Mucosa of stomach (tissue), 1 donor: ENCODE results near the gene HOXD10.

Experiments
- H3K27me3 ChIP-seq: one replicate; pipeline ENCODE4 v1.7.0; 2013; ENCODE audit warnings: mild to moderate bottlenecking, low read length; ENCODE audit not compliant: control insufficient read depth, insufficient read depth
- H3K36me3 ChIP-seq: one replicate; pipeline ENCODE4 v1.7.0; 2013; ENCODE audit warnings: low read length; ENCODE audit not compliant: control insufficient read depth, insufficient read depth
- H3K4me1 ChIP-seq: one replicate; pipeline ENCODE4 v1.7.0; 2013; ENCODE audit warnings: mild to moderate bottlenecking, low read length; ENCODE audit not compliant: control insufficient read depth, insufficient read depth
- H3K4me3 ChIP-seq: one replicate; pipeline ENCODE4 v1.7.0; 2013; ENCODE audit warnings: low read length
- H3K9ac ChIP-seq: one replicate; pipeline ENCODE4 v1.7.0; 2013; ENCODE audit warnings: mild to moderate bottlenecking, low read length, moderate library complexity
- H3K9me3 ChIP-seq: one replicate; pipeline ENCODE4 v1.7.0; 2013; ENCODE audit warnings: mild to moderate bottlenecking, low read length, moderate library complexity; ENCODE audit not compliant: control insufficient read depth
- donor health status: Pancreatic carcinoma.

The HOXD10 gene

DNA sequence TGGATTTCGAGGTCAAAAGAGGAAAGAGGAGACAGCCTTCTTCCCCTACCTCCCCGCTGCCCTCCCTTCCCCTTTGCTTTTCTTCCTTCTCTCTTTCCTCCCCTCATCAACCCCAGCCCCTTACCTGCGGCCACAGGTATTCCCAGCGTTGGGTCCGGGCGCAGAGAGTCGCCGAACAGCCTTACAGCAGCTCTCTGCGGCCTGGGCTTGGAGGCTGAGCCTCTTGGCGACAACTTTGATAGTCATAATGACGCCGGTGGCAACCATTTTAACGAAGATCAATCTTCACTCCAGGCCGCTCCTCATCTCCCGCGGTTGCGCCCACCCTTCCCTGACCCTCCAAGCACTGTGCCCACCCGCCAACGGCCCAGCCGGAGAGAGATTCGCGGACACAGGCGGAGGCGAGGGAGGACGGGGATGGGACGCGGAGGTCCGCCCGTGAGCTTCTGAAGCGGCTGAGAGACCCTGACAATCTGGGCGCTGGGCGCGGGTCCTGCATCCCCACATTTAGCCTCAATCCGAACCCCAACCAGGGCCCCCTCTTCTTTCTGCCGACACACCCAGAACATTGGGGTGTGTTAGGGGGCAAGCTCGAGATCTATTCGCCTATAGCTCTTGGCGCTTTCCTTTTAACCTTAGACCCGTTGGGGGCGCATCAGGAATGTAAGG is 31.3 kb upstream of the HOXD10 start:
- Histone ChIP-seq H3K36me3 (no peaks in the 10 kb centered on the region), H3K27me3 (peaks cover 99% of the 10 kb centered on the region), H3K4me1 (peaks cover 24% of the 10 kb centered on the region), H3K9me3 (peaks cover 3% of the 10 kb centered on the region), H3K4me3 (no peak overlapping the region), H3K9ac (no peak overlapping the region)

DNA sequence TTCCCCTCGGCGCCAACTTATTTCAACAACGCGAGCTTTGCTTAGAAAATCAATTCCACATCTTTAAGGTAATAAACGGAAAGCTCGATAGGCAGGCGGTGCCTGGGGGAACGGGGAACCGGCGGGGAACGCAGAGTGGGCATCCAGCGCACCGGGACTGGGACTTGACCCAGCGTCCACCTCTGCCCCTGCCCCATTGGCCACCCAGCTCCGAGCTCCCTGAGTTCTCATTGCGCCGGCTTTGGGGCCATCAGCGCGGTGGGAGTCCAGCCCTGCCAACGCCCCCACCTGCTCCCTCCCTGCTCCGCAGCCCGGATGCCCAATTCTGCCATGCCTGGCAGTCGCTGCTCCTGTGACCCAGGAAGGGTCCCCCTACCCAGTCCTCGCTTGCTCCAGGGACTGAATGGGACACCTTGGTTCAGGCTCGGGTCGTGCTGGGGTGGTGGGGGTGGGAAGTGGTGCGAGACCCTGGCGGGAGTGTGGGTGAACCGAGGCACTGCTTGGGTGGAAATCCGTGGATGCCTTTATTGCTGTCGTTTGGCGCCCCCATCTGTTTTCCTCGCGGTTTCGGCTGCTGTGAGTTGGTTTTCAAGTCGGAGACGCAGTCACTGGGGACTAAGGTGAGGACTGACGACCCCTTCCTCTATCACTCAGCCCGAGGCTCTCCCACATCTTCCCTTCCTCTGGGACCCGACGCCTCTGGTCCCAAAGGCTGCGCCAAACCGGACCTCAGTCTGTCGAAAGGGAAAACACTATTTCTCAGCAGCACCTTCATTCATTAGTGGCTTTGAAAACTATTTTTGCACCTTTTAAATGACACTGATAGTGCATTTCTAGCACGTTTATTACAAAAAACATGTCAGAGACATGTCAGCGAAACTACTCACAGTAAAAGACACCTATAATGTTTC is 30.5 kb upstream of the HOXD10 start:
- H3K4me3 ChIP-seq = no peak overlapping the region
- no peaks in the 10 kb centered on the region for H3K36me3 ChIP-seq
- peaks cover 100% of the 10 kb centered on the region for H3K27me3 ChIP-seq
- no peak overlapping the region for H3K9ac ChIP-seq
- peaks cover 20% of the 10 kb centered on the region for H3K4me1 ChIP-seq
- peaks cover 3% of the 10 kb centered on the region for H3K9me3 ChIP-seq

DNA sequence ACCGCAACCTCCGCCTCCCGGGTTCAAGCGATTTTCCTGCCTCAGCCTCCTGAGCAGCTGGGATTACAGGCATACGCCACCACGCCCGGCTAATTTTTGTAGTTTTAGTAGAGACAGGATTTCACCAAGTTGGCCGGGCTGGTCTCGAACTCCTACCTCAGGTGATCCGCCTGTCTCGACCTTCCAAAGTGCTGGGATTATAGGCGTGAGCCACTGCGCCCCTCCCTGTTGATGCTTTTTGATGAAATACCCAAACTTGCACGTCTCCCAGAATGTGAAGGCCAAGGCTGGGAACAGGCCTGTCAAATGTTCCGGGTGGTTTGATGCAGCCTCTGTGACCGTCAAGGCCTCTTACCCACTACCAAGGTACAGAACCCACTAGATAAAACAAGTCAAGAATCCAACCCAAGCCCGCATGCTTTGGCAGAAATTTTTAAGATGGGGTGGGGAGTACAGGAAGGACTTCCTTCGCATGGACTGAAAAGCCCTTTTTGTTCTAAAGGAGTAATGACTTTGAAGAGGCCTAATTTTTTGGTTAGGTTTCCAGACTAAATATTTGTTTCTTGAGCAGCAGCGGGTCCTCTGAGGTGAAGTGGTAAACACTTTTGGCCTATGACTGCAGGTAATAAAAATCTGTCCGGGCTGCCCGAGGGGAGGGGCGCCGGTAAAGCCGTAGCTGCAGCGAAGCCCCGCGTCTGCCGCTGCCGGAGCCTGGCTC is 29.1 kb upstream of the HOXD10 start:
- Histone ChIP-seq H3K9ac (no peak overlapping the region), H3K4me1 (peaks cover 20% of the 10 kb centered on the region), H3K27me3 (peaks cover 99% of the 10 kb centered on the region), H3K4me3 (no peak overlapping the region), H3K36me3 (no peaks in the 10 kb centered on the region), H3K9me3 (peaks cover 3% of the 10 kb centered on the region)

DNA sequence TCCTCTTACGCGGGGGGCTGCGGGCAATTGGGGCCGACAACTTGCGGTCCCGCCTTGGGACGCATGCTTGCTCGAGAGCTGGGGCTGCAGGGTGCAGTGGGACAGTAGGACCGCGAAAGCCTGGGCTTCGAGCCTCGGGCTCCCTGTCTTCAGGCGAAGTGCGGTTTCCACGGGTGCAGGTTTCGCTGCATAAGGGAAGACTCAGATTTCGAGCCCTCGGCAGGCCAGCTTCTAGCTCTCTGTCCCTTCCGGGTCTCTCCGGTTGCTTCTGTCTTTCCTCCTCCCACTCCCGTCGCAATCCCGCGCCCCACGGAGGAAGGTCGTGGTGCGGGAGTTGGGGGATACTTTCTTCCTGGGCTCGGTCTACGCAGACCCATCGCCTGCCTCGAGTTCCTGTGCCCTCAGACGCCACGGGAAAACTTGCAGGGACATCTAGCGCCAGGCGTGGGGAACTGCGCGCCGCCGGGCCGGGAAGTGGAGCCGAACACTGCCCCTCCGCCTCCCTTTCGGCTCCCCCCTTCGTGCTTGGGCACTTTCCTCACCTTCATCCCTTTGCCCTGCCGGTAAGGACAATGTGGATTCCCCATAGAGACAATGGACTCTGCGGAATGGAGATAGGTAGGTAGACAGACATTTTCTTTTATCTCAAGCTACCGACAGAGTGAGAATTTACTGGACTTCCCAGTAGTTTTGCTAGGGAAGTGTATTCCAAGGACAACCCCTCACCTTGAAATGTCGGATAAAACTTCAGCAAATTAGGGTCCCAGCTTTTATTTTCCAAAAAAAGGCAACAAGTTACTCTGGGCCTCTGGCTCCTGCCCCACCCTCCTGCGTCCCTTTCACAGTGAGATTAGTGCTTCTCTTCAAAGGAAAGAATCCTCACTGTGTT is 28.3 kb upstream of the HOXD10 start:
- Histone ChIP-seq H3K36me3 (no peaks in the 10 kb centered on the region), H3K4me3 (peak overlapping the region; percentile 17), H3K9ac (no peak overlapping the region), H3K27me3 (peaks cover 98% of the 10 kb centered on the region), H3K9me3 (peaks cover 3% of the 10 kb centered on the region), H3K4me1 (peaks cover 23% of the 10 kb centered on the region)

DNA sequence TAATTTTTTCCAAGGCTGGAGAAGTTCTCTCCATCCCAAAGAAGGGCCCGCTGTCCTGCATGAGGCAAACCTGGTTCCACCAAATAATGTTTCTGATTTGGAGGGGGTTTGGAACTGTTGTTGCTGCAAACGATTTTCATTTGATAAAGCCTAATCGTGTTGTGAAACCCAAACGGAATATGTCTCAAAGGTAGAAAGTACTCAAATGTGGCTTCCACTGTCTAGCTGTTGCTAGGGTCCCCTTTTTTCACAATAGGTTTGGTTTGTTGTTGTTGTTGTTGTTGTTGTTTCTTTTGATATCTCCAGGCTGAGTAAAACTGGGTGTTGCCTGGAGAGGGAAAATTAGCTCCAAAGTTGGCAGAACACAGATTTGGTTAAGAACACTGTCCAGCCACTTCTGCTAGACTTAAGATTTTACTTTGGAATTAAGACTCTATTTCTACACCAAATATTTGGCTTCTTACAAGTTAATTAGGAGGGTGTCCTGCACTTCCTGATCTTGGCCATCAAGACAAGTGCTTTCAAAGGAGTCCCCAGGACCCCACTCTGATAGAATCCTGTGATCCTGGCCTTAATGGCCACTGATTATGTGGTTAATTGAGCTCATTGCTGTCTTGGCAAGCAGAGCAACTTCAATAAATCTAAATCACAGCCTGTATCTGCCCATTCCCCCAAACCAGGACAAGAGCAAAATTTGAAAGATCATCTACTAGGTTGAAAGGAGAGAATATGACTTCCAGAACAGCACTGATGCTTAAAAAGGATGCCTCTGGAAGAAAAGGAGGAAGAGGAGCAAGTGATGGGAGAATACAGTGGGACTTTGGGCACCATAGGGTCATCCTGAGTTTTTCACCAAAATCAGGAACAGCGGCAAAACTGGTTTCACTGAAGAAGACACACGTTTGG is 27.4 kb upstream of the HOXD10 start:
- peaks cover 27% of the 10 kb centered on the region for H3K4me1 ChIP-seq
- peaks cover 98% of the 10 kb centered on the region for H3K27me3 ChIP-seq
- H3K36me3 ChIP-seq = no peaks in the 10 kb centered on the region
- H3K9me3 ChIP-seq = peaks cover 3% of the 10 kb centered on the region
- no peak overlapping the region for H3K4me3 ChIP-seq
- no peak overlapping the region for H3K9ac ChIP-seq

DNA sequence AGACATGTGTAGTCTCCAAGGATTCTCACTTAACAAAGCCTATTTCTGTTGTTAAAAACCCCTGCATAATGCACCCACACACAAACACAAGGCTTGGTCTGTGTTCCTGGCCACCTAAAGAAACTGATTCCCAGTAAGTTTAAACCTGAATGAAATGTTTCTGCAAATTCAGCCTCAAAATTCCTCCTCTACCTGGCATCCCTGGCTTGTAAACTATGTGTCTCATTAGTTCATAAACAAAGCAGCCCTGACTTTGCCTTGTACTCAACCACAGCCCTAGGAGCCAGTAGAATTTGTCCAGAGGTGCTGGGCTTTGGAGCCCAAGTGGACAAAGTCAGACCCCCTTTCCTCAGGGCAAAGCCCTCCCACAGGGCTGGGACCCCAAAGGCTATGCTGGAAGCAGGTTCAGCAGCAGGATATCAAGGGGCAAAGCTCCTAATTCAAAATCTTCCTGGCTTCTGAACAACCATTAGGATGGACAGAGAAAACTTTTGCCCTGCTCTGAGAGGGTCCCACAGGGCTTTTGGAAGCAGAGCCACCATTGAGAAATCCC is 26.7 kb upstream of the HOXD10 start:
- peaks cover 98% of the 10 kb centered on the region for H3K27me3 ChIP-seq
- H3K36me3 ChIP-seq = no peaks in the 10 kb centered on the region
- H3K4me3 ChIP-seq = no peak overlapping the region
- H3K9me3 ChIP-seq = no peaks in the 10 kb centered on the region
- no peak overlapping the region for H3K9ac ChIP-seq
- peaks cover 27% of the 10 kb centered on the region for H3K4me1 ChIP-seq

DNA sequence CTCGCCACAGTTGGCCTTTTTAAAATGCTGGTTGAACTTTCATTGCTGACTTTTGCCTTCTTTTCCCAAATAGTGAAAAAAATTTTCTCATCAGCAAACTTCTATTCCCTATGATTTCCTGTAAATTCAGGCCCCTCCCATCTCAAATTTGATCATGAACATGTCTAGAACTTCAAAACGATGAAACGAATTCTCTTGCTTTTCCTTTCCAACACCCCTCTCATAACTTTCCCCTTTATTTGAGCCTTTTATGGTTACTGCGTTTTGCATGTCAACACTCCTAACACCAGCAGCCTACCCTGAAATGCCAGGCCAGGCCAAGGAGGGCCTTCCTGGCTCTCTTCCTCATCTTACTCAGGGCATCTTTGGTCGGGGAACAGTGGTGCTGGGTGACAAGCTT is 25.7 kb upstream of the HOXD10 start:
- H3K9ac ChIP-seq = no peak overlapping the region
- H3K36me3 ChIP-seq = no peaks in the 10 kb centered on the region
- peaks cover 21% of the 10 kb centered on the region for H3K4me1 ChIP-seq
- peaks cover 98% of the 10 kb centered on the region for H3K27me3 ChIP-seq
- no peaks in the 10 kb centered on the region for H3K9me3 ChIP-seq
- H3K4me3 ChIP-seq = no peak overlapping the region

DNA sequence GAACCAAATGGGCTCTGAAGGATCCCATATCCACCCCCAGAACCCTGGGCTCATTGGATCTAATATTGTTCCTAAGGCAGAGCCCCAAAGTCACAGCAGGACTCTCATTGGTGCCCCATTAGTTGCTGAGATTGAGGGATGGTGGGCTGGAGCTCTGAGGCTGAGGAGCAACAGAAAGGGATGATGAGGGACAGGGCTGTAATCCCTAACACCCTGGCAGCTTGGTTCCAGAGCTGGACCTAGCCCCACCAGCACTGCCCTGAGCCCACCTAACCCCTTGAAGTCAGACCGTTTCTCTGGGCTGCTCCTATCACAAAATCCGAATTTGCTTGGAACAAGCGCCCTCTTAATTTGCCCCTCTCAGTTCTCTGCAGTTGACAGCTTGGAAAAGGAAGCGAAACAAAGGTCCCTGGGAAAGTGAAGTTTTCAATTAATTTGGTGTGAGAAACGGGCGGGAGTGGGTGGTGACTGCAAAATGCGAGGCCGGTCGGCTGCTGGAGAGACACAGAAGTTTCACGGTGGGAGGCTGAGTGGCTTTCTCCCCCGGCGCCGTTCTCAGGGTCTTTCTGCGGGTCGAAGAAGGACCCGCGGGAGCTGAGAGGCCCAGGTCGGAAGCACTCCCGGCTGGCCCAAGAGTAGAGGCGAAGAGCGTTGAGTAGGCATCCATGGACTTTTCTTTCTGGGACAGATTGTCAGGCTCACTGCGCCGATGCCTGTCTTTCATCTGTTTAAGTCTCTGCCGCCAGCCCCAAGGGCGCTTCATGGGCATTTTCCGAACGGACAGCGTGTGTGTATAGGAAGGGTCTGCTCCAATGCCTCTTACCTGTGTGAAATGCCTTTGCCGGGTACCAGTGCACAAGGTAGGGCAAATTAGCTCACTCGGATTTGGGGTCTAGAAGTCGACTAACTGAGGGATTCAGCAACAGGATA is 25.0 kb upstream of the HOXD10 start:
- H3K9ac ChIP-seq = no peak overlapping the region
- H3K4me1 ChIP-seq = peaks cover 16% of the 10 kb centered on the region
- peaks cover 97% of the 10 kb centered on the region for H3K27me3 ChIP-seq
- H3K4me3 ChIP-seq = no peak overlapping the region
- no peaks in the 10 kb centered on the region for H3K9me3 ChIP-seq
- no peaks in the 10 kb centered on the region for H3K36me3 ChIP-seq

DNA sequence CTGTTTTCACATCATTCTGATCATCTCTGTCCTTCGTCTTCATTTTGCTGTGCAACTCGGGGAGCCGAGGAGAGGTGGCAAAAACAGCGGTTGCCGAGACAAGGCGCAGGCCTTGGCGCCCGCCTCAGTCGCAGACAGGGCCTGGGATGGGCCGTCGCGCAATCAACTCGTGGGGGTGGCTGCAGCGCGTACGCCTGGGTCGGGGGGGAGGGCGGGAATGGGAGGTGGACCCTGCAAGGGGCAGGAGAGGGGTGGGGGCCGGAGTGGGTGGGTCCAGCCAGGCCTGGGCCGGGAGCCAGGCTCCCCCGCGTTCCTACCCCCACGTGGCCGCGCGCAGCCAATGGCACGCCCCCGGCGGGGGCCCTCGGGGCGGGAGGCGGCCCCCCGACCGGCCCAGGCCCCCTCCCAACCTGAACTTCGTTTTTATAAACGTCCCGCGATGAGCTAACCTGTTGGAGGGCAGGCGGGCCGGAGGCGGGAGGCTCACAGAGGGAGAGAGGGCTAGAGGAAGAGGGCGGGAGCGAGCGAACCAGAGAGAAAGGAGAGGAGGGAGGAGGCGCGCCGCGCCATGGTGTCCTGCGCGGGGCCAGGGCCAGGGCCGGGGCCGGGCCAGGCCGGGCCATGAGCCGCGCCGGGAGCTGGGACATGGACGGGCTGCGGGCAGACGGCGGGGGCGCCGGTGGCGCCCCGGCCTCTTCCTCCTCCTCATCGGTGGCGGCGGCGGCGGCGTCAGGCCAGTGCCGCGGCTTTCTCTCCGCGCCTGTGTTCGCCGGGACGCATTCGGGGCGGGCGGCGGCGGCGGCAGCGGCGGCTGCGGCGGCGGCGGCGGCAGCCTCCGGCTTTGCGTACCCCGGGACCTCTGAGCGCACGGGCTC is 24.1 kb upstream of the HOXD10 start, which contains the start of gene HOXD13:
HOXD13 (plus strand) TSS at position 452 of the 875 bp plus-strand sequence; CDS start at position 622, 170 bp downstream.
- H3K4me1 ChIP-seq = peaks cover 23% of the 10 kb centered on the region
- no peak within 1 kb of the TSS for H3K4me3 ChIP-seq

More for the DNA sequence above, 24.1 kb upstream of the HOXD10 start, which contains the start of gene HOXD13:
- no peak within 1 kb of the TSS for H3K9ac ChIP-seq
- H3K9me3 ChIP-seq = no peaks in the 10 kb centered on the region
- H3K27me3 ChIP-seq = peaks cover 97% of the 10 kb centered on the region
- no peaks in the 10 kb centered on the region for H3K36me3 ChIP-seq
